Dedifferentiated amniotic fluid mesenchymal stem cell (primary cell): ENCODE data around the gene PRDM16.
"Not testable (repeated sequence)": the region's sequence is repeated elsewhere in the genome, so short reads cannot be mapped to it uniquely, and the experiment has no call there.

ENCODE experiments used
- DNase-seq: peaks from one replicate; pipeline ENCODE4 v3.0.0-alpha.2; 2016; ENCODE audit errors: extremely low spot score

Gene PRDM16

GRCh38 chr1:3278416-3279181, 209.6 kb downstream of the PRDM16 start:
- no peak for DNase-seq

GRCh38 chr1:3279182-3279470, 210.1 kb downstream of the PRDM16 start:
- DNase-seq, result no peak

- DNase-seq, result no peak
Measured at GRCh38 chr1:3281735-3282134, 212.7 kb downstream of the PRDM16 start.

- DNase-seq, result no peak
Measured at GRCh38 chr1:3282186-3282585, 213.2 kb downstream of the PRDM16 start.

DNA sequence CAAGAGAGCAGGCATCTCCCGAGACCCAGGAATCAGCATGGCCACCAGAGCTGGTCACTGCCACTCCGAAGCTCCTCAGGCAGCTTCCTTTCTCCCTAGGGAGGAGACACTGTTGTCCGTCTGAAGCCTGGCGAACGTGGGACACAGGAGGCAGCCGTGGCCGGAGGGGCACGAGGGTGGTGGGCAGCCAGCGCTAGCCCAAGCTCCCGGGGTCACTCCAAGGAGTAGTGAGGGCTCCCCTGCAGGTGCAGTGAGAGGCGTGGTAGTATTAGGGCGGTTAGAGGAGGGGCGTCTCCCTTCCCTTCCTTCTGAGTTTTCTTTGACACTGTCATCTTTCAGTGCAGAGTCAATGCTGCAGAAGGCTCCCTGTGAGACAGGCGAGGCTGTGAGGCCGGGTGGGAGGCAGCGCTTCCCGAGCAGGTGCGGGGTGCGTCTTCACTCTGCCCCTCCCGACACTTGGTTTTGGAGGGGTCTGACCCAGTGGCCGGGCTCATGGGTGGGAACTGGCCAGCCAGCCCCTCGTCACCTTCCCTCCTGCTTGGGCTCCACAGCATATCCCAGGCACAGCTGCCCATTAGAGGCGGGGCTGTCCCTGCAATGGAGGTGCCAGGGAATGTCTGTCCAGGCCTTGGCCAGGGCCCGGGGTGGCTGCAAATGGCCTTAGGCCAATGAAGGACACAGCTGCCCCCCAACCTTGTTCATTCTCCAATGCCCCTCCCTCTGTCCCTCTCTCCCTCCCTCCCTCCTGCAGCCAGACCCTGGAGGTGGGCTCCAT, 213.8 kb downstream of the PRDM16 start:
- no peak for DNase-seq

DNA sequence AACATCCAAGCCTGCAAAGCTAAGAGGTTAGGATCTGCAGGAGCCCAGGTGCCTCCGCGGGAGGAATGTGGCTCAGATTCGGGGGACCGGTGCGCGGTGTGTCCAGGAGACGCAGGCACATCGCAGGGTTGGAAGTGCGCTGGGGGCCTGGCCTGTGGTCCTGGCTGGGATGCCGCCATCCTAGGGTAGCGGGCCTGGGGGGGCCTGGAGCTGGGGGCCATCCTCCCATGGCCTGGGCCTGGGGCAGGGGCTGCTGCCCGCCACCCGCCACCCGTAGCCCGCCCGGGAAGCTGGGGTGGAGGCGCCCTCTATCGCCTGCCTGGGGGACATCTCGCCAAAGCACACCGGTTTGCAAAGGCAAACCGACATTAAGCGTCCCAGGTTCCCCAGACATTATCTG, 214.8 kb downstream of the PRDM16 start:
- no peak for DNase-seq

DNA sequence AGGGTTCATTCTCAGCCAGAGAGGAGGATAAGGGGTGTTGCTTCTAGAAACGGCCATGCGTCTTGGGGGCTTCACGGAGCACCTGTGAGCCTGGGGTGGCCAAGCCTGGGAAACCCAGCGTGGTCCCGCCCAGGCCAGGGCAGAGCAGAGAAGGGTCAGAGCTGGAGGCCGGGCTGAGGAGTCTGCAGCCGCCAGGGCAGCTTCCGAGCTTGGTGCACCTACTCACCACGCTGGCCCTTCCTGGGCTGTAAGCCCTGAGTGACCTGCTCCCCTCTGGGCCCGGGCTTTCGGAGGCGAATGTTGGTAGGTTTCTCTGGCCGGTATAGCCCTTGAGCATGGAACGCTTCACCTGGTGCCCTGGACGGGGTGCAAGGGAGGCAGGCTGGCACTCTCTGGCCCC, 215.7 kb downstream of the PRDM16 start:
- DNase-seq, result no peak

GRCh38 chr1:3285106-3285740, 216.2 kb downstream of the PRDM16 start:
- DNase-seq, result no peak

- DNase-seq, result not testable (repeated sequence)
Measured at GRCh38 chr1:3287095-3287494, 218.1 kb downstream of the PRDM16 start.

- no peak for DNase-seq
Measured at GRCh38 chr1:3287656-3288160, 218.7 kb downstream of the PRDM16 start.

GRCh38 chr1:3289502-3289901, 220.5 kb downstream of the PRDM16 start:
- no peak for DNase-seq

GRCh38 chr1:3290438-3290837, 221.4 kb downstream of the PRDM16 start:
- DNase-seq, result no peak

DNA sequence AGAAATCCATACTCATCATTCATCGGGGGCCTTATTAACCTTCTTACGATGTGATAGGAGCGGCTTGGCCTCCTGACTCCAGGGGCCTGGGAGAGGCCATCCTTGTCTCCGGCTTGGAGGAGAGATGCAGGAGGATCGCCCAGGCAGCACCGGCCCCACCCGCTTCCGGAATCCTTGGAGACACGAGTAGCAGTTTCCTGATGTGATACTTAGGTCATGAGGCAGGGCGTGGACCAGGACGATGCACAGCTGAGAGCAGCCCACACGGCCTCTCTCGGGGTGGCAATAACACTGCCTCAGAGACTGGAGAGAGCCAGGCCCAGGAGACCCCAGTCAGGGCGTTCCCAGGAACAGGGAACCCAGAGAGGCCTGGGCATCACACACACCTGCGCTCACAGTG, 221.9 kb downstream of the PRDM16 start:
- no peak for DNase-seq

- DNase-seq, result no peak
Measured at GRCh38 chr1:3292051-3292722, 223.2 kb downstream of the PRDM16 start.

- no peak for DNase-seq
Measured at GRCh38 chr1:3292868-3293562, 224.0 kb downstream of the PRDM16 start.

GRCh38 chr1:3293563-3294080, 224.6 kb downstream of the PRDM16 start:
- DNase-seq, result no peak

- DNase-seq, result no peak
Measured at GRCh38 chr1:3294450-3294849, 225.4 kb downstream of the PRDM16 start.

GRCh38 chr1:3295846-3296245, 226.8 kb downstream of the PRDM16 start:
- no peak for DNase-seq

DNA sequence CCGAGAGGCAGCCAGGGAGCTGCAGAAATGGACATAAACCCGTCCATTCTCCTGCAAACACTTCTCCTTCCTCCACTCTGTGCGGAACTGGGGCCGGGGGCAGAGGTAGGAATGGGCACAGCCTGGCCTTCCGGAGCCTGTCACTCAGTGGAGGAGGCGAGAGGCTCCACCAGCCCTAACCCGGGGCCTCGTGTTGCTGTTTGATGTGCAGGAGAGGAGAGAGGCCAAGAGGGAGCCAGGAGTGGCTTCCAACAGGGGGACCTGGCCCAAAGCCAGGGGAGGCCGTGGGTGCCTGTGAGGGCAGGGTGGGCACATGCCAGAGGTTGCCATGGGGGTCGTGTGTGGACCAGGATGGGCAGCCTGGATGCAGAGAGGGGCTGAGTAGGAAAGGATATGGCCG, 227.3 kb downstream of the PRDM16 start:
- no peak for DNase-seq

GRCh38 chr1:3296826-3297225, 227.8 kb downstream of the PRDM16 start:
- no peak for DNase-seq

- no peak for DNase-seq
Measured at GRCh38 chr1:3297756-3298155, 228.8 kb downstream of the PRDM16 start.
